Lung (tissue), 12 donors: ENCODE results near the gene EML3. TPM values are rescaled to one million over a fixed set of nuclear protein-coding genes. Genes with fewer than 3 reads are reported as not detected.

Experiments
- ATAC-seq: fragments of 200-7000 bp; cut with Tn5 transposase; one replicate; pipeline ENCODE4 v1.9.1; 2020; ENCODE audit warnings: moderate number of reproducible peaks; ENCODE audit not compliant: insufficient read depth, low FRiP score
- DNase-seq, 3 donors: peaks; one replicate each; pipeline ENCODE4 v3.0.0-alpha.2; 2013 to 2017
- H3K27ac ChIP-seq, 2 donors: one replicate each; pipeline ENCODE4 v1.5.1; 2013; ENCODE audit warnings: mild to moderate bottlenecking in 2 of 2, moderate library complexity in 2 of 2, control low read depth in 1 of 2, inconsistent platforms in 1 of 2, low read depth in 1 of 2, low read length in 1 of 2
- H3K27me3 ChIP-seq, 3 donors: one replicate each; pipeline ENCODE4 v1.5.1; 2013; ENCODE audit warnings: low read length in 2 of 3; ENCODE audit not compliant: control insufficient read depth in 3 of 3, insufficient read depth in 3 of 3
- H3K36me3 ChIP-seq, 4 donors: one replicate each; pipeline ENCODE4 v1.5.1; 2013; ENCODE audit warnings: low read length in 4 of 4, mild to moderate bottlenecking in 1 of 4, moderate library complexity in 1 of 4; ENCODE audit not compliant: control insufficient read depth in 4 of 4, insufficient read depth in 4 of 4
- H3K4me1 ChIP-seq, 5 donors: one replicate each; pipeline ENCODE4 v1.5.1; 2013; ENCODE audit warnings: low read length in 5 of 5, mild to moderate bottlenecking in 2 of 5, moderate library complexity in 1 of 5; ENCODE audit not compliant: control insufficient read depth in 5 of 5, insufficient read depth in 5 of 5
- H3K4me3 ChIP-seq: one replicate; pipeline ENCODE4 v1.5.1; 2013; ENCODE audit warnings: mild to moderate bottlenecking, control low read depth, moderate library complexity
- H3K9ac ChIP-seq, 2 donors: one replicate each; pipeline ENCODE4 v1.5.1; 2013; ENCODE audit warnings: low read length in 2 of 2, control low read depth in 1 of 2; ENCODE audit not compliant: insufficient read depth in 1 of 2
- H3K9me3 ChIP-seq, 4 donors: one replicate each; pipeline ENCODE4 v1.5.1; 2013; ENCODE audit warnings: low read length in 3 of 4, mild to moderate bottlenecking in 1 of 4, moderate library complexity in 1 of 4; ENCODE audit not compliant: control insufficient read depth in 4 of 4, insufficient read depth in 3 of 4
- WGBS, 2 donors: extraction: QIAGEN DNeasy Blood & Tissue Kit; methylation state at CpG; one replicate each; pipeline ENCODE4 v1.1.7; 2013; 5-methylcytosine and 5-hydroxymethylcytosine counted together
- polyA plus RNA-seq, 2 donors: library from polyadenylated mRNA; stranded (reverse); fragments of 200-250 nt; gene quantifications; one replicate each; pipeline ENCODE4 v1.2.1, GENCODE V29; 2013
- total RNA-seq, 2 donors: library from RNA; depleted of rRNA in 1 of 2; stranded (reverse); fragments of >200 nt in 1 of 2; gene quantifications; one replicate each; pipeline ENCODE4 v1.2.1, GENCODE V29; 2014 to 2021
- TF ChIP-seq, protein P1 (sequence below): IDR thresholded peaks from 2 replicates; pipeline ENCODE4 v1.5.1; 2012; ENCODE audit warnings: mild to moderate bottlenecking; ENCODE audit errors: control extremely low read depth, extremely low read depth
- donor health status: control.
- donor health status: control.
- donor health status: Bipolar disorder and iron deficiency.
- donor health status: healthy.
- donor health status: DM: yes; HTN: yes; CAD: no.

EML3 gene
- total and polyA plus RNA-seq, 4 donors = 29.1 to 95.4 (median 62.9) TPM

DNA sequence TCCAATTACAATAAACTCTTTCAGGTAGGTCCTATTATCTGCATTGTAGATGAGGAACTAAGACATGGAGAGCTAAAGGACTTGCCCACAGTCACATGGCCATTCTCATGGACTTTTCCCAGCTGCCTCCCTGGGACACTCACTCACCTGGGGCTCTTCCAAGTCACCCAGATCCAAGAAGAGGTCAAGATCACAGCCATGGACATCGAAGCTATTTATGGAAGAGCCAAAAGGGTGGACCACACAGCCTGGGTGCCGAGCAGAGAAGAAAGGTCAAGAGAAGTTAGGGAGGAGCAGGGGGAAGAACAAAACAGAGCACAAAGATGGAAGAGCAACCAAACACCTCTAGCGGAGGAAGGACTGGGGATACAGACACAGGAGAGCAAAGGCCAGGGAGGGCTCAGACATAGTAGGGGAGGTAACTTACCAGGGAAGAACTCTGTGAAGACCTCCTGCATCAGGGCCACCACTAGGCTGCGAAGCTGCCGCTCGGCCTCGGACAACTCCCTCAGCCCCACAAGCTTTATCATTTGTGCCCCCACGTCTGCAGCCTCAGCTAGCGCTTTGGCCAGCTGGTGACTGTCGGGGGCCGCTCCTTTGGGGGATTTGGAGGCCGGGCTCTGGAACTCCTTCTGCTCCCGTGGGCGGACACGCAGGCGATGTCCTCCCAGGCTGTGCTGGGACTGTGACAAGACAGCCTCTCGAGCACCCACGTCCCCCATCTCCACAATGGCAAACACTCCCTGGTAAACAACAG lies 31.4 kb downstream of the EML3 start:
- DNase-seq (no peak), ATAC-seq (no peak)
- Histone ChIP-seq H3K4me1 (peaks cover 0 to 3% (median under 1%) of the 10 kb centered on the region in 5 donors), H3K9ac (no peak overlapping the region), H3K36me3 (peaks cover 2 to 26% (median 23%) of the 10 kb centered on the region in 4 donors), H3K4me3 (no peak overlapping the region), H3K9me3 (no peaks in the 10 kb centered on the region), H3K27ac (no peak overlapping the region), H3K27me3 (no peaks in the 10 kb centered on the region)
- WGBS, 2 donors = 92 to 95% methylated on average over 18 of the region's 18 CpGs
- TF ChIP-seq, protein P1, sequence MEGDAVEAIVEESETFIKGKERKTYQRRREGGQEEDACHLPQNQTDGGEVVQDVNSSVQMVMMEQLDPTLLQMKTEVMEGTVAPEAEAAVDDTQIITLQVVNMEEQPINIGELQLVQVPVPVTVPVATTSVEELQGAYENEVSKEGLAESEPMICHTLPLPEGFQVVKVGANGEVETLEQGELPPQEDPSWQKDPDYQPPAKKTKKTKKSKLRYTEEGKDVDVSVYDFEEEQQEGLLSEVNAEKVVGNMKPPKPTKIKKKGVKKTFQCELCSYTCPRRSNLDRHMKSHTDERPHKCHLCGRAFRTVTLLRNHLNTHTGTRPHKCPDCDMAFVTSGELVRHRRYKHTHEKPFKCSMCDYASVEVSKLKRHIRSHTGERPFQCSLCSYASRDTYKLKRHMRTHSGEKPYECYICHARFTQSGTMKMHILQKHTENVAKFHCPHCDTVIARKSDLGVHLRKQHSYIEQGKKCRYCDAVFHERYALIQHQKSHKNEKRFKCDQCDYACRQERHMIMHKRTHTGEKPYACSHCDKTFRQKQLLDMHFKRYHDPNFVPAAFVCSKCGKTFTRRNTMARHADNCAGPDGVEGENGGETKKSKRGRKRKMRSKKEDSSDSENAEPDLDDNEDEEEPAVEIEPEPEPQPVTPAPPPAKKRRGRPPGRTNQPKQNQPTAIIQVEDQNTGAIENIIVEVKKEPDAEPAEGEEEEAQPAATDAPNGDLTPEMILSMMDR = no peak

DNA sequence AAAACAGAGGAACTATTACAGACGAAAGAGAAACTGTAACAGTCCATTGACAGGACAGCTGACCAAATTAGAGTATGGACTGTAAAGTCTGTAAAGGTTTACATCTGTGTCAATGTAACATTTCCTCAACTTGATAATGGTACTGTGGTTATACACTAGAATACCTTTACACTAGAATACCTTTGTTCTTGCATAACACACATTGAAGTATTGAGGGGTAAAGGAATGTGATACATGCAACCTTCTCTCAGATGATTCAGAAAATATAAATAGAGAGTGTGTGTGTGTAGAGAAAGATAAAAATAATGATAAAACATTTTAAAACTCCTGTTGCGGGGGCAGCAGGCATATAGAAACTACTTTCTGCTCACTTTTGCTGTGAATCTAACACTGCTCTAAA lies 33.3 kb downstream of the EML3 start:
- Histone ChIP-seq H3K9me3 (no peaks in the 10 kb centered on the region), H3K36me3 (peaks cover 2 to 26% (median 19%) of the 10 kb centered on the region in 4 donors), H3K27ac (no peak overlapping the region), H3K4me1 (peaks cover 0 to 18% (median 7%) of the 10 kb centered on the region in 5 donors), H3K4me3 (no peak overlapping the region), H3K9ac (no peak overlapping the region), H3K27me3 (no peaks in the 10 kb centered on the region)
- WGBS, 2 donors = 92% methylated on average over 2 of the region's 2 CpGs
- TF ChIP-seq, protein P1 = no peak
- DNase-seq = no peak
- ATAC-seq = no peak

DNA sequence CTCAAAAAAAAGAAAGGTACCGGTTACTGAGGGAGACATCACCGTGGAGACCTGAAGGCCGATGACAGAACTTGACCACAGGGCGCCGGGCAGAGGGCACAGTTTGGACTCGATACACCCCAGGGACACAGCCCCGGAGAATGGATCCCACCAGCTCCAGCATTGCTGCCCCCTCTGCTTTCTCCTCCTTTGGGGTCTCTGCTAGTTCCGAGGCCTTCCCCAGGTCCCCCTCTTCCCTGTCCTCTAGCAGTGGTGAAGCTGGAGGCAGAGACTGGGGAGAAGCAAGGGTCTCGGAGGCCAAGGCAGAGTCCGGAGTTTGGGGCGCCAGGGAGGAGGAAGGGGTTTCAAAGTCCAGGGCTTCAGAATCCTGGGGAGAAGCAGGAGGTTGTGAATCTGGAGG lies 34.0 kb downstream of the EML3 start:
- Histone ChIP-seq H3K27me3 (no peaks in the 10 kb centered on the region), H3K4me3 (no peak overlapping the region), H3K9me3 (no peaks in the 10 kb centered on the region), H3K4me1 (peaks cover 0 to 18% (median 7%) of the 10 kb centered on the region in 5 donors), H3K9ac (no peak overlapping the region), H3K36me3 (peaks cover 2 to 26% (median 17%) of the 10 kb centered on the region in 4 donors), H3K27ac (peak overlapping the region in 1 of 2 donors; percentile 34)
- 96 to 99% methylated on average over 11 of the region's 11 CpGs for WGBS, 2 donors
- TF ChIP-seq, protein P1 = no peak
- ATAC-seq (no peak), DNase-seq (no peak)
